ENCODE data around the gene LIMA1.
A peak's percentile ranks its signal among the peaks of the same experiment; 100 is the strongest.
"Not testable (repeated sequence)": the region's sequence is repeated elsewhere in the genome, so short reads cannot be mapped to it uniquely, and the experiment has no call there.

The LIMA1 gene

DNA sequence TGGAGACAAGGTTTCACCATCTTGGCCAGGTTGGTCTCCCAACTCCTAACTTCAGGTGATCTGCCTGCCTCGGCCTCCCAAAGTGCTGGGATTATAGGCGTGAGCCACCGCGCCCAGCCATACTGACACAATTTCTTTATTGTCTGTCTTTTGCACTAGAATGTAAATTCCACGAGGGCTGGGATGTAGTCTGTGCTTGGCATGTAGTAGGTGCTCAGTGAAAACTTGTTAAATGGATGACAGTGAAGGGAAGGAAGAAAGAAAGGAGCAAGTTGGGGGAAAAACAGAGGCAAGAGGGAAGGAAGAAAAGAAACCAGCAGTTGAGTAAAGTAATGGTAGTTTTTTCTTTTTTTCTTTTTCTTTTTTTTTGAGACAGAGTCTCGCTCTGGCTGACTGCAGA lies 53.1 kb downstream of the LIMA1 start:
- H3K9me3 ChIP-seq (replicated peaks in 1 of 11): no peaks in the 10 kb centered on the region
- no peaks in the 10 kb centered on the region for H4K20me1 ChIP-seq
- no peak overlapping the region for H3K4me2 ChIP-seq
- no peak overlapping the region for H3K9ac ChIP-seq
- H3K27me3 ChIP-seq: no peaks in the 10 kb centered on the region
- no peaks in the 10 kb centered on the region for H3K36me3 ChIP-seq
- no peak overlapping the region for H3K4me3 ChIP-seq
- no peak for TF ChIP-seq Cebpa-rat (IDR thresholded peaks at IDR 0.05)
- no peak overlapping the region for H3K27ac ChIP-seq
- no peaks in the 10 kb centered on the region for H3K4me1 ChIP-seq

- 0 out of 22 replicates have a peak, but pooled peaks cover 0 to 1% (median 0%) of the 10 kb centered on the region in 11 experiments for H3K36me3 ChIP-seq
- no peaks in the 10 kb centered on the region for H3K27me3 ChIP-seq
- H3K9ac ChIP-seq: no peak overlapping the region
- H3K4me1 ChIP-seq: peaks cover 31 to 54% (median 46%) of the 10 kb centered on the region in 10 experiments
- H3K27ac ChIP-seq: no peak overlapping the region
- H3K9me3 ChIP-seq (replicated peaks in 1 of 11): no peaks in the 10 kb centered on the region
- peak overlapping the region in 9 of 11 experiments; percentile 74 to 92 (median 78); a peak in 14 of 22 replicates for H3K4me2 ChIP-seq
- H4K20me1 ChIP-seq: peaks cover 0 to 5% (median 0%) of the 10 kb centered on the region in 11 experiments; a peak in 1 of 22 replicates
- TF ChIP-seq Cebpa-rat (IDR thresholded peaks at IDR 0.05): no peak
- H3K4me3 ChIP-seq: no peak overlapping the region
Observed at GRCh38 chr12:50224026-50224692, 59.2 kb downstream of the LIMA1 start.

GRCh38 chr12:50222275-50222783 lies 61.0 kb downstream of the LIMA1 start:
- Histone ChIP-seq H3K27me3 (no peaks in the 10 kb centered on the region), H3K9ac (peak overlapping the region; percentile 55 to 76 (median 68)), H3K4me2 (peak overlapping the region; percentile 74 to 92 (median 79)), H3K36me3 (peaks cover 0 to 14% (median 0%) of the 10 kb centered on the region in 11 experiments; a peak in 4 of 22 replicates), H4K20me1 (peaks cover 0 to 5% (median 0%) of the 10 kb centered on the region in 11 experiments; a peak in 1 of 22 replicates), H3K4me3 (peak overlapping the region; percentile 39 to 70 (median 56)), H3K9me3 (replicated peaks in 1 of 11) (no peaks in the 10 kb centered on the region), H3K4me1 (peaks cover 31 to 54% (median 47%) of the 10 kb centered on the region in 10 experiments), H3K27ac (peak overlapping the region; percentile 16 to 77 (median 57); a peak in 21 of 22 replicates)
- no peak for TF ChIP-seq Cebpa-rat (IDR thresholded peaks at IDR 0.05)

DNA sequence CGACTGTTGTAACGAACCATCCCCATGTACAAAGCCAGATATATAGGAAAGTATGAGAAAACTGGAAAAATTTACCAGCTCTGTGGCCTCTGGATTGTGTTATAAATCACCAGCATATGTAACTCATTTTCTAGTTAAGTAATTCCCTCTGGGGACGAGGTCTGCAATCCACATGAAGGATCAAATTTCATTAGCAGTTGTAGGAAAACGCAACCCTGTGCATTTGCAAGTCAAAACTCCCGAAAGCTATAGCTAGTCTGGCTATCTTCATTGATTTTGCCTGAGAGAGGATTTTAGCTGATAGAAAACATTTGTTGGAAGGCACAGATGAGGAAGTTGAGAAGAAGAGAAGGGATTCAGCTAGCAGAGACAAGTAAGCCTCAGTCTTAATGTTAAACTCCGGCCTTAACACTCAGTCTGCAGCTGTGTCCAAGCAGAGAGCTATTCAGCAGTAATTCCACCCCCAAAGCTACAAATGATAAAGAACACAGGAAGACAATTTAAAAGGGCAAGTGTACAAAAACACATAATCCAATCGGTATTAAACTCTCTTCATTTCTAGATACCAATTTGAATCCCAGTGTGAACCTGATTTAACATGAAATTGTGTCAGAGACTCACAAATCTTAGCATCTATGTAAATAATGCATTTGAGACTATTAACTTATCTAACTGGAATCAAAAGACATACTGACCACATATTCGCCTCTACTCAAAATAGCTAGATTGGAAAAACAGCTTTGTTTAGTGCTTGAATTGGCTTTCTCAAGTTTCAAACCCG lies 61.9 kb downstream of the LIMA1 start:
- TF ChIP-seq Cebpa-rat (IDR thresholded peaks at IDR 0.05): no peak
- peak overlapping the region; percentile 39 to 70 (median 56) for H3K4me3 ChIP-seq
- H3K27ac ChIP-seq: peak overlapping the region; percentile 17 to 77 (median 57); a peak in 21 of 22 replicates
- peak overlapping the region; percentile 55 to 76 (median 68) for H3K9ac ChIP-seq
- H3K9me3 ChIP-seq (replicated peaks in 1 of 11): no peaks in the 10 kb centered on the region
- peaks cover 0 to 14% (median 0%) of the 10 kb centered on the region in 11 experiments; a peak in 4 of 22 replicates for H3K36me3 ChIP-seq
- H3K4me2 ChIP-seq: peak overlapping the region; percentile 74 to 92 (median 79)
- H3K27me3 ChIP-seq: no peaks in the 10 kb centered on the region
- peaks cover 0 to 8% (median 0%) of the 10 kb centered on the region in 11 experiments; a peak in 2 of 22 replicates for H4K20me1 ChIP-seq
- H3K4me1 ChIP-seq: peaks cover 31 to 54% (median 47%) of the 10 kb centered on the region in 10 experiments

- TF ChIP-seq Cebpa-rat (IDR thresholded peaks at IDR 0.05): no peak
- Histone ChIP-seq H3K27me3 (no peaks in the 10 kb centered on the region), H3K9ac (peak overlapping the region; percentile 55 to 76 (median 68); a peak in 19 of 22 replicates), H4K20me1 (peaks cover 0 to 10% (median 0%) of the 10 kb centered on the region in 11 experiments; a peak in 2 of 22 replicates), H3K36me3 (peaks cover 0 to 14% (median 0%) of the 10 kb centered on the region in 11 experiments; a peak in 5 of 22 replicates), H3K4me1 (peaks cover 31 to 54% (median 47%) of the 10 kb centered on the region in 10 experiments), H3K4me3 (peak overlapping the region; percentile 39 to 70 (median 56); a peak in 19 of 20 replicates), H3K9me3 (replicated peaks in 1 of 11) (no peaks in the 10 kb centered on the region), H3K27ac (peak overlapping the region; percentile 17 to 77 (median 57); a peak in 20 of 22 replicates), H3K4me2 (peak overlapping the region; percentile 74 to 92 (median 79))
Observed at GRCh38 chr12:50220363-50220995, 62.8 kb downstream of the LIMA1 start.

DNA sequence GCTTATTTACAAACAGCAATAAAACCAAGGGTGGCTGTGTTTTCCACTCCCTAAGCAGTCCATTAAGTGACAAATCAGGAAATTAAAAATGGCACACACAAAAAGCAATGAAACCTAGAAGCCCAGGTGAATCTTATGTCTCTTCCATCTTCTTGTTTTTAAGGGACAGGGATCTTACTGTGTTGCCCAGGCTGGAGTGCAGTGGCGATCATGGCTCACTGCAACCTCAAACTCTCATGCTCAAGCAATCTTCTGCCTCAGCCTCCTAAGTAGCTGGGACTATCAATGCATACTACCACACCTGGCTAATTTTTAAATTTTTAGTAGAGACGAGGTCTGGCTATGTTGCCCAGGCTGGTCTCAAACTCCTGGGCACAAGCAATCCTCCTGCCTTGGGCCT lies 63.8 kb downstream of the LIMA1 start:
- Histone ChIP-seq H3K4me3 (peak overlapping the region in 2 of 10 experiments; percentile 55 to 69; a peak in 2 of 20 replicates), H3K27ac (0 out of 22 replicates have a peak overlapping the region, but pooled peaks of 1 of the 11 experiments have one; percentile 67), H3K4me2 (peak overlapping the region; percentile 74 to 92 (median 79); a peak in 14 of 22 replicates), H4K20me1 (peaks cover 0 to 10% (median 0%) of the 10 kb centered on the region in 11 experiments; a peak in 3 of 22 replicates), H3K9me3 (replicated peaks in 1 of 11) (no peaks in the 10 kb centered on the region), H3K4me1 (peaks cover 31 to 52% (median 48%) of the 10 kb centered on the region in 10 experiments), H3K36me3 (peaks cover 0 to 14% (median 0%) of the 10 kb centered on the region in 11 experiments; a peak in 5 of 22 replicates), H3K9ac (no peak overlapping the region), H3K27me3 (no peaks in the 10 kb centered on the region)
- TF ChIP-seq Cebpa-rat (IDR thresholded peaks at IDR 0.05): no peak

- not testable (repeated sequence) for H3K9ac ChIP-seq; H3K27ac ChIP-seq; H3K4me3 ChIP-seq; H3K27me3 ChIP-seq; H3K9me3 ChIP-seq (replicated peaks in 1 of 11); H4K20me1 ChIP-seq
- peaks cover 0 to 14% (median 0%) of the 10 kb centered on the region in 11 experiments; a peak in 5 of 22 replicates for H3K36me3 ChIP-seq
- H3K4me2 ChIP-seq: peak overlapping the region in 2 of 11 experiments; percentile 84 to 87; a peak in 4 of 22 replicates
- peaks cover 31 to 55% (median 42%) of the 10 kb centered on the region in 10 experiments for H3K4me1 ChIP-seq
Observed at GRCh38 chr12:50219001-50219400, 64.3 kb downstream of the LIMA1 start.

GRCh38 chr12:50218386-50218785 lies 64.9 kb downstream of the LIMA1 start:
- Histone ChIP-seq H3K9me3 (replicated peaks in 1 of 11) (no peaks in the 10 kb centered on the region), H3K4me1 (peaks cover 25 to 52% (median 36%) of the 10 kb centered on the region in 10 experiments), H3K4me2 (no peak overlapping the region), H3K27me3 (no peaks in the 10 kb centered on the region), H3K9ac (no peak overlapping the region), H4K20me1 (peaks cover 0 to 10% (median 0%) of the 10 kb centered on the region in 11 experiments; a peak in 3 of 22 replicates), H3K27ac (no peak overlapping the region), H3K36me3 (peaks cover 0 to 14% (median 0%) of the 10 kb centered on the region in 11 experiments; a peak in 5 of 22 replicates), H3K4me3 (no peak overlapping the region)
- no peak for TF ChIP-seq Cebpa-rat (IDR thresholded peaks at IDR 0.05)

Data from BLaER1 treated with 17β-estradiol and CSF1 and Interleukin-3, amounts not matched to agents 10 nM and 100 nM (cell line).